GM23338 (cell line): Measurements from ENCODE around the gene BCAR3.

Source experiments
- CREB1 ChIP-seq: fragments of 250-450 bp; sonication (Bioruptor Pico); IDR thresholded peaks from 2 replicates; pipeline ENCODE4 v1.5.0; 2020; ENCODE audit warnings: low read depth, mild to moderate bottlenecking, moderate library complexity
- EZH2 ChIP-seq: fragments of 200-600 bp; sonication (generic); IDR thresholded peaks from one replicate; pipeline ENCODE4 v1.8.0; 2017; ENCODE audit warnings: antibody characterized with exemption, mild to moderate bottlenecking, low read depth; ENCODE audit not compliant: unreplicated experiment
- EZH2phosphoT487 ChIP-seq: fragments of 200-600 bp; sonication (generic); IDR thresholded peaks from one replicate; pipeline ENCODE4 v1.8.1; 2018; ENCODE audit warnings: antibody characterized with exemption; ENCODE audit not compliant: unreplicated experiment
- JUNB ChIP-seq: IDR thresholded peaks from one replicate; pipeline ENCODE4 v1.6.1; 2016; ENCODE audit warnings: antibody characterized with exemption; ENCODE audit not compliant: unreplicated experiment
- NANOG ChIP-seq: IDR thresholded peaks from 2 replicates; pipeline ENCODE4 v1.6.1; 2016; ENCODE audit warnings: antibody characterized with exemption, borderline replicate concordance
- POLR2AphosphoS5 ChIP-seq: IDR thresholded peaks from 2 replicates; pipeline ENCODE4 v1.6.1; 2016; ENCODE audit warnings: antibody characterized with exemption, low read depth
- STAT1 ChIP-seq: IDR thresholded peaks from one replicate; pipeline ENCODE4 v1.6.1; 2016; ENCODE audit warnings: antibody characterized with exemption; ENCODE audit not compliant: unreplicated experiment
- ZNF114 ChIP-seq: fragments of 250-450 bp; sonication (Bioruptor Pico); IDR thresholded peaks from 2 replicates; pipeline ENCODE4 v1.5.0; 2020; ENCODE audit warnings: mild to moderate bottlenecking, moderate library complexity
- ZNF331 ChIP-seq: fragments of 250-450 bp; sonication (Bioruptor Pico); IDR thresholded peaks from 2 replicates; pipeline ENCODE4 v1.5.0; 2020; ENCODE audit warnings: low read depth, mild to moderate bottlenecking, moderate library complexity
- TF ChIP-seq, protein P1 (sequence below), 2 experiments: fragments of 200-600 bp in 1 of 2; sonication (generic) in 1 of 2; conservative IDR thresholded peaks; 2 replicates each; pipeline versions ENCODE4 v1.5.1 to v1.6.1; 2016 to 2017; ENCODE audit warnings: antibody characterized with exemption in 2 of 2, low read depth in 2 of 2, mild to moderate bottlenecking in 2 of 2, moderate library complexity in 1 of 2
- TF ChIP-seq, protein P2 (sequence below): IDR thresholded peaks from one replicate; pipeline ENCODE4 v1.6.1; 2018; ENCODE audit warnings: antibody characterized with exemption; ENCODE audit not compliant: unreplicated experiment
- TF ChIP-seq, protein P3 (sequence below): IDR thresholded peaks from 2 replicates; pipeline ENCODE4 v1.6.1; 2016; ENCODE audit warnings: antibody characterized with exemption

DNA sequence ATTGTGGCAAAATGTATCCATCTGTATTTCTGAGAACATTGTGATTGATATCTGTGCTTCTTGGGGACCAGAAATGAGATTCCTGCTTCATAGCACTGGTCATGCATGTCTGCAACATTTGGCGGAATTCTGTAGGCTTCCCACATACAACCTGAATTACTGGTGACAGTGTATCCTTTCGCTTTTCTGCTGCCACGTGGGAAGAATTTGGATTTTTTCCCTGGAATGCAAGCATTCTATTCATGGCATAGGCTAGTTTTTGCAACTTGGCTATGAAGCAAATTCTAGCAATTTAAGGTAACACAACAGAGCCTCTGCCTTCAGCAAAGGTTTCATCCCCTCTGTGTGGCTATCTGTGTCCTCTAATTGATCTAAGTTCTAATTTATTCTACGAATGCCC lies 85.9 kb downstream of the BCAR3 start:
- TF ChIP-seq, protein P1, sequence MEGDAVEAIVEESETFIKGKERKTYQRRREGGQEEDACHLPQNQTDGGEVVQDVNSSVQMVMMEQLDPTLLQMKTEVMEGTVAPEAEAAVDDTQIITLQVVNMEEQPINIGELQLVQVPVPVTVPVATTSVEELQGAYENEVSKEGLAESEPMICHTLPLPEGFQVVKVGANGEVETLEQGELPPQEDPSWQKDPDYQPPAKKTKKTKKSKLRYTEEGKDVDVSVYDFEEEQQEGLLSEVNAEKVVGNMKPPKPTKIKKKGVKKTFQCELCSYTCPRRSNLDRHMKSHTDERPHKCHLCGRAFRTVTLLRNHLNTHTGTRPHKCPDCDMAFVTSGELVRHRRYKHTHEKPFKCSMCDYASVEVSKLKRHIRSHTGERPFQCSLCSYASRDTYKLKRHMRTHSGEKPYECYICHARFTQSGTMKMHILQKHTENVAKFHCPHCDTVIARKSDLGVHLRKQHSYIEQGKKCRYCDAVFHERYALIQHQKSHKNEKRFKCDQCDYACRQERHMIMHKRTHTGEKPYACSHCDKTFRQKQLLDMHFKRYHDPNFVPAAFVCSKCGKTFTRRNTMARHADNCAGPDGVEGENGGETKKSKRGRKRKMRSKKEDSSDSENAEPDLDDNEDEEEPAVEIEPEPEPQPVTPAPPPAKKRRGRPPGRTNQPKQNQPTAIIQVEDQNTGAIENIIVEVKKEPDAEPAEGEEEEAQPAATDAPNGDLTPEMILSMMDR (conservative IDR thresholded peaks at IDR 0.05; ENCODE audit: low read depth in 2 of 2), result no peak
- TF ChIP-seq POLR2AphosphoS5 (no peak), JUNB (no peak), EZH2phosphoT487 (no peak), EZH2 (no peak), STAT1 (no peak), NANOG (no peak), ZNF114 (CRISPR knock-in tag) (no peak), CREB1 (CRISPR knock-in tag) (no peak), ZNF331 (CRISPR knock-in tag) (no peak)
- TF ChIP-seq, protein P2, sequence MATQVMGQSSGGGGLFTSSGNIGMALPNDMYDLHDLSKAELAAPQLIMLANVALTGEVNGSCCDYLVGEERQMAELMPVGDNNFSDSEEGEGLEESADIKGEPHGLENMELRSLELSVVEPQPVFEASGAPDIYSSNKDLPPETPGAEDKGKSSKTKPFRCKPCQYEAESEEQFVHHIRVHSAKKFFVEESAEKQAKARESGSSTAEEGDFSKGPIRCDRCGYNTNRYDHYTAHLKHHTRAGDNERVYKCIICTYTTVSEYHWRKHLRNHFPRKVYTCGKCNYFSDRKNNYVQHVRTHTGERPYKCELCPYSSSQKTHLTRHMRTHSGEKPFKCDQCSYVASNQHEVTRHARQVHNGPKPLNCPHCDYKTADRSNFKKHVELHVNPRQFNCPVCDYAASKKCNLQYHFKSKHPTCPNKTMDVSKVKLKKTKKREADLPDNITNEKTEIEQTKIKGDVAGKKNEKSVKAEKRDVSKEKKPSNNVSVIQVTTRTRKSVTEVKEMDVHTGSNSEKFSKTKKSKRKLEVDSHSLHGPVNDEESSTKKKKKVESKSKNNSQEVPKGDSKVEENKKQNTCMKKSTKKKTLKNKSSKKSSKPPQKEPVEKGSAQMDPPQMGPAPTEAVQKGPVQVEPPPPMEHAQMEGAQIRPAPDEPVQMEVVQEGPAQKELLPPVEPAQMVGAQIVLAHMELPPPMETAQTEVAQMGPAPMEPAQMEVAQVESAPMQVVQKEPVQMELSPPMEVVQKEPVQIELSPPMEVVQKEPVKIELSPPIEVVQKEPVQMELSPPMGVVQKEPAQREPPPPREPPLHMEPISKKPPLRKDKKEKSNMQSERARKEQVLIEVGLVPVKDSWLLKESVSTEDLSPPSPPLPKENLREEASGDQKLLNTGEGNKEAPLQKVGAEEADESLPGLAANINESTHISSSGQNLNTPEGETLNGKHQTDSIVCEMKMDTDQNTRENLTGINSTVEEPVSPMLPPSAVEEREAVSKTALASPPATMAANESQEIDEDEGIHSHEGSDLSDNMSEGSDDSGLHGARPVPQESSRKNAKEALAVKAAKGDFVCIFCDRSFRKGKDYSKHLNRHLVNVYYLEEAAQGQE, result no peak
- TF ChIP-seq, protein P3, sequence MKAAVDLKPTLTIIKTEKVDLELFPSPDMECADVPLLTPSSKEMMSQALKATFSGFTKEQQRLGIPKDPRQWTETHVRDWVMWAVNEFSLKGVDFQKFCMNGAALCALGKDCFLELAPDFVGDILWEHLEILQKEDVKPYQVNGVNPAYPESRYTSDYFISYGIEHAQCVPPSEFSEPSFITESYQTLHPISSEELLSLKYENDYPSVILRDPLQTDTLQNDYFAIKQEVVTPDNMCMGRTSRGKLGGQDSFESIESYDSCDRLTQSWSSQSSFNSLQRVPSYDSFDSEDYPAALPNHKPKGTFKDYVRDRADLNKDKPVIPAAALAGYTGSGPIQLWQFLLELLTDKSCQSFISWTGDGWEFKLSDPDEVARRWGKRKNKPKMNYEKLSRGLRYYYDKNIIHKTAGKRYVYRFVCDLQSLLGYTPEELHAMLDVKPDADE, result no peak
